HL-60 (cell line): ENCODE results near the gene TIGAR.
A peak's percentile ranks its signal among the peaks of the same experiment; 100 is the strongest.

ENCODE experiments used
- DNase-seq, 2 experiments: peaks; one replicate each; pipeline ENCODE4 v3.0.0-alpha.2; 2010 to 2020; ENCODE audit warnings: low read depth in 1 of 2, low spot score in 1 of 2
- H3K27ac ChIP-seq: fragments of 250-450 bp; sonication (Bioruptor Pico); replicated peaks from 2 replicates; pipeline ENCODE4 v1.5.1; 2020; ENCODE audit warnings: mild to moderate bottlenecking, moderate library complexity
- H3K27me3 ChIP-seq: fragments of 250-450 bp; sonication (Bioruptor Pico); 2 replicates; pipeline ENCODE4 v1.5.1; 2021; ENCODE audit warnings: mild to moderate bottlenecking, moderate library complexity; ENCODE audit not compliant: insufficient read depth, poor library complexity, severe bottlenecking
- H3K4me3 ChIP-seq: replicated peaks from 2 replicates; pipeline ENCODE4 v1.5.1; 2011; ENCODE audit warnings: mild to moderate bottlenecking, control low read depth, low read length; ENCODE audit not compliant: insufficient read depth
- GABPA ChIP-seq: IDR thresholded peaks from 2 replicates; pipeline ENCODE4 v1.6.1; 2012; ENCODE audit warnings: low read depth
- POLR2AphosphoS5 ChIP-seq: IDR thresholded peaks from 2 replicates; pipeline ENCODE4 v1.6.1; 2012; ENCODE audit warnings: low read depth
- SPI1 ChIP-seq: IDR thresholded peaks from 2 replicates; pipeline ENCODE4 v1.6.1; 2012; ENCODE audit warnings: low read depth, mild to moderate bottlenecking, borderline replicate concordance
- TF ChIP-seq, protein P1 (sequence below): IDR thresholded peaks from 2 replicates; pipeline ENCODE4 v1.6.1; 2012; ENCODE audit warnings: low read depth; ENCODE audit not compliant: insufficient replicate concordance
- TF ChIP-seq, protein P2 (sequence below): IDR thresholded peaks from one replicate; pipeline ENCODE4 v1.5.1; 2011; ENCODE audit warnings: low read length, control low read depth, inconsistent platforms; ENCODE audit not compliant: insufficient read depth

Gene TIGAR

DNA sequence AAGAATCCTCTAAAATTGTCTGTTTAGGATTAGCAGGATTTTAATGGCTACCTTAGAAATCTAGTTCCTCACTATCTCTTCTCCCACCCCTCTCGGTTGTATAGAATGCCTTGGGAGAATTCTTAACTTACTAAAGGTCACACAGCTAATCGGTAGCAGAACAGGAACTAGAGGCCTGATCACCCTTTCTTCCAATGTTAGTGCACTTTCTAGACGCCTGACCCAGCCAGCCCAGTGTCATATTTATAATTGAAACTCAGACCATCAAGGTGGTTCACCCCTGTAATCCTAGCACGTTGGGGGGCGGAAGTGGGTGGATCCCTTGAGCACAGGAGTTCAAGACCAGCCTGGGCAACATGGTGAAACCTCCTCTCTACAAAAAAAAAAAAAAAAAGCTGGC, 1.7 kb downstream of the TIGAR start:
- H3K27ac ChIP-seq: no peak overlapping the region
- H3K27me3 ChIP-seq: no peaks in the 10 kb centered on the region
- no peak overlapping the region for H3K4me3 ChIP-seq

DNA sequence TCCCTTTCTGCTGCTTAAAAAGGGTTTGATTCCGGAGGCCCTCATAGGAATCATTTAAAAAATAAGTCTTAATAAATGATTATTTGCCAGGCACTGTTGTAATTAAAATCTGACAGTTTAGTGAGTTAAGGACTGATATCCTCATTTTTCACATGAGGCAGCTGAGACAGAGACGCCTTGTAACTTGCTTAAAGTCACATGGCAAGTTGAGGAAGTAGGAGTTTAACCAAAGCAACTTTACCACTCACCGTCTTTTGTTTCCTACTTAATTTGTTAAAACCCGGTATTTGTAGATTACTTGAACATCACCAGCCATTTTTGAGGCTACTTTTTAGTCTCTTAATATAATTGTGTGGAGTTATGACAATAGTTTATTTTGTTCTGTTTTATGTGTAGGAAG, 2.4 kb downstream of the TIGAR start:
- Histone ChIP-seq H3K4me3 (no peak overlapping the region), H3K27me3 (no peaks in the 10 kb centered on the region), H3K27ac (no peak overlapping the region)
- TF ChIP-seq GABPA: no peak
- TF ChIP-seq, protein P1, sequence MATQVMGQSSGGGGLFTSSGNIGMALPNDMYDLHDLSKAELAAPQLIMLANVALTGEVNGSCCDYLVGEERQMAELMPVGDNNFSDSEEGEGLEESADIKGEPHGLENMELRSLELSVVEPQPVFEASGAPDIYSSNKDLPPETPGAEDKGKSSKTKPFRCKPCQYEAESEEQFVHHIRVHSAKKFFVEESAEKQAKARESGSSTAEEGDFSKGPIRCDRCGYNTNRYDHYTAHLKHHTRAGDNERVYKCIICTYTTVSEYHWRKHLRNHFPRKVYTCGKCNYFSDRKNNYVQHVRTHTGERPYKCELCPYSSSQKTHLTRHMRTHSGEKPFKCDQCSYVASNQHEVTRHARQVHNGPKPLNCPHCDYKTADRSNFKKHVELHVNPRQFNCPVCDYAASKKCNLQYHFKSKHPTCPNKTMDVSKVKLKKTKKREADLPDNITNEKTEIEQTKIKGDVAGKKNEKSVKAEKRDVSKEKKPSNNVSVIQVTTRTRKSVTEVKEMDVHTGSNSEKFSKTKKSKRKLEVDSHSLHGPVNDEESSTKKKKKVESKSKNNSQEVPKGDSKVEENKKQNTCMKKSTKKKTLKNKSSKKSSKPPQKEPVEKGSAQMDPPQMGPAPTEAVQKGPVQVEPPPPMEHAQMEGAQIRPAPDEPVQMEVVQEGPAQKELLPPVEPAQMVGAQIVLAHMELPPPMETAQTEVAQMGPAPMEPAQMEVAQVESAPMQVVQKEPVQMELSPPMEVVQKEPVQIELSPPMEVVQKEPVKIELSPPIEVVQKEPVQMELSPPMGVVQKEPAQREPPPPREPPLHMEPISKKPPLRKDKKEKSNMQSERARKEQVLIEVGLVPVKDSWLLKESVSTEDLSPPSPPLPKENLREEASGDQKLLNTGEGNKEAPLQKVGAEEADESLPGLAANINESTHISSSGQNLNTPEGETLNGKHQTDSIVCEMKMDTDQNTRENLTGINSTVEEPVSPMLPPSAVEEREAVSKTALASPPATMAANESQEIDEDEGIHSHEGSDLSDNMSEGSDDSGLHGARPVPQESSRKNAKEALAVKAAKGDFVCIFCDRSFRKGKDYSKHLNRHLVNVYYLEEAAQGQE: no peak
- TF ChIP-seq SPI1: no peak
- no peak for TF ChIP-seq POLR2AphosphoS5
- TF ChIP-seq, protein P2, sequence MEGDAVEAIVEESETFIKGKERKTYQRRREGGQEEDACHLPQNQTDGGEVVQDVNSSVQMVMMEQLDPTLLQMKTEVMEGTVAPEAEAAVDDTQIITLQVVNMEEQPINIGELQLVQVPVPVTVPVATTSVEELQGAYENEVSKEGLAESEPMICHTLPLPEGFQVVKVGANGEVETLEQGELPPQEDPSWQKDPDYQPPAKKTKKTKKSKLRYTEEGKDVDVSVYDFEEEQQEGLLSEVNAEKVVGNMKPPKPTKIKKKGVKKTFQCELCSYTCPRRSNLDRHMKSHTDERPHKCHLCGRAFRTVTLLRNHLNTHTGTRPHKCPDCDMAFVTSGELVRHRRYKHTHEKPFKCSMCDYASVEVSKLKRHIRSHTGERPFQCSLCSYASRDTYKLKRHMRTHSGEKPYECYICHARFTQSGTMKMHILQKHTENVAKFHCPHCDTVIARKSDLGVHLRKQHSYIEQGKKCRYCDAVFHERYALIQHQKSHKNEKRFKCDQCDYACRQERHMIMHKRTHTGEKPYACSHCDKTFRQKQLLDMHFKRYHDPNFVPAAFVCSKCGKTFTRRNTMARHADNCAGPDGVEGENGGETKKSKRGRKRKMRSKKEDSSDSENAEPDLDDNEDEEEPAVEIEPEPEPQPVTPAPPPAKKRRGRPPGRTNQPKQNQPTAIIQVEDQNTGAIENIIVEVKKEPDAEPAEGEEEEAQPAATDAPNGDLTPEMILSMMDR: no peak
- peak in 1 of 2 experiments; percentile 33 for DNase-seq

More for the DNA sequence above, 1.7 kb downstream of the TIGAR start:
- no peak for DNase-seq
- TF ChIP-seq, protein P1: no peak
- TF ChIP-seq POLR2AphosphoS5 (no peak), SPI1 (no peak), GABPA (no peak)
- TF ChIP-seq, protein P2: no peak

DNA sequence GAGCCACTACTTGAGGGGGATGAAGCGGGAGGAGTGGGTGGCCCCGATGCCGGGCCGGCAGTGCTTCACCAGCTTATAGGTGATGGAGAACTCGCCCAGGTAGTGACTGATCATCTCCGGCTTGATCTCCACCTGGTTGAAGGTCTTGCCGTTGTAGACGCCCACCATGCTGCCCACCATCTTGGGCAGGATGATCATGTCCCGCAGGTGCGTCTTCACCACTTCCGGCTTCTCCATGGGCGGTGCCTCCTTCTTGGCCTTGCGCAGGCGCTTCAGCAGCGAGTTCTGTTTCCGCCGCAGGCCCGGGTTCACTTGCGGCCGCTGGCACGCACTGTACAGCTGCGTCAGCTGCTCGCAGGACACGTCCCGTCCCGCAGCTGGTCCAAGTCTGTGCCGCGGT, 3.4 kb downstream of the TIGAR start:
- no peak for DNase-seq
- Histone ChIP-seq H3K27ac (no peak overlapping the region), H3K27me3 (no peaks in the 10 kb centered on the region), H3K4me3 (no peak overlapping the region)
- TF ChIP-seq SPI1 (no peak), GABPA (no peak), POLR2AphosphoS5 (no peak)
- TF ChIP-seq, protein P2: no peak
- TF ChIP-seq, protein P1: no peak
